IPS-18c (cell line): ENCODE measurements around the gene PRKAR1B.

Experiments
- H3K4me3 ChIP-seq: 2 replicates; pipeline ENCODE4 v1.7.0; 2013; ENCODE audit warnings: low read depth, mild to moderate bottlenecking, low read length, moderate library complexity; ENCODE audit not compliant: insufficient read depth
- H3K9me3 ChIP-seq: one replicate; pipeline ENCODE4 v1.6.1; 2013; ENCODE audit warnings: mild to moderate bottlenecking, low read length, moderate library complexity; ENCODE audit not compliant: control insufficient read depth, insufficient read depth

The PRKAR1B gene

DNA sequence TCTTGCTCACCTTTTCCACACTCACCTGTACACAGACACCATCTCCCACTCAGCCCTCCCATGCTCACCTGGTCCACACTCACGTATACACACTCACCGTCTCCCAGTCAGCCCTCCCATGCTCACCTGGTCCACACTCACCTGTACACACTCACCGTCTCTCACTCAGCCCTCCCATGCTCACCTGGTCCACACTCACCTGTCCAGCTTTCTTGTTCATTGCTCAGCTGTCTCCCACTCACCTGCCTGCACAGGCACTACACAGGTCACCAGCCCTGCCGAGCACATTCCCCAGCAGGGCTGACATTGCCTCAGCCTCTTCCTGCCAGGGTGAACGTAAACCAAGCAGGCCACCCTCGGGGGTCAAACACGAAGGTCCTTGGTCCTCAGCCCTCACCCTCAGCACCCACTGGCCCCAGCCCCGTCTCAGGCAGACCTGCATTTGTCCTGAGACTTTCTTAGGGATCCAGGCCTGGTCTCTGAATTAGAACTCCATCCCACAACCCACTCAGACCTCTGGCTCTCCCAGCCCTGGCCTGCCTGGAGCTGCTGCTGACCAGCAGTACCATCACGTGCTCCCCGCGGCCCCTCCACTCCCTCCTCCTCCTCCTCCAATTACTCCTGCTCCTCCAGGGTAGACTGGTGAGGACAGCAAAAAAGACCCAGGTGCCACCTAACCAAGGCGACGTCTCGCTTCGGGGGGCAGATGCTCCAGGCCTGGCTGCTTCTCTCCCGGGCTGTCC is 13.4 kb downstream of the PRKAR1B start:
- Histone ChIP-seq H3K9me3 (peaks cover 2% of the 10 kb centered on the region), H3K4me3 (no peak overlapping the region)

GRCh38 chr7:713139-713457 is 14.0 kb downstream of the PRKAR1B start:
- H3K9me3 ChIP-seq, result peaks cover 2% of the 10 kb centered on the region

GRCh38 chr7:712381-713138 is 14.5 kb downstream of the PRKAR1B start:
- Histone ChIP-seq H3K4me3 (peak overlapping the region; percentile 40), H3K9me3 (peaks cover 2% of the 10 kb centered on the region)

More at GRCh38 chr7:713139-713457, 14.0 kb downstream of the PRKAR1B start:
- 0 out of 2 replicates have a peak overlapping the region, but pooled peaks have one; percentile 3 for H3K4me3 ChIP-seq

GRCh38 chr7:711922-712380 is 15.1 kb downstream of the PRKAR1B start:
- peaks cover 2% of the 10 kb centered on the region for H3K9me3 ChIP-seq
- peak overlapping the region; percentile 40 for H3K4me3 ChIP-seq

DNA sequence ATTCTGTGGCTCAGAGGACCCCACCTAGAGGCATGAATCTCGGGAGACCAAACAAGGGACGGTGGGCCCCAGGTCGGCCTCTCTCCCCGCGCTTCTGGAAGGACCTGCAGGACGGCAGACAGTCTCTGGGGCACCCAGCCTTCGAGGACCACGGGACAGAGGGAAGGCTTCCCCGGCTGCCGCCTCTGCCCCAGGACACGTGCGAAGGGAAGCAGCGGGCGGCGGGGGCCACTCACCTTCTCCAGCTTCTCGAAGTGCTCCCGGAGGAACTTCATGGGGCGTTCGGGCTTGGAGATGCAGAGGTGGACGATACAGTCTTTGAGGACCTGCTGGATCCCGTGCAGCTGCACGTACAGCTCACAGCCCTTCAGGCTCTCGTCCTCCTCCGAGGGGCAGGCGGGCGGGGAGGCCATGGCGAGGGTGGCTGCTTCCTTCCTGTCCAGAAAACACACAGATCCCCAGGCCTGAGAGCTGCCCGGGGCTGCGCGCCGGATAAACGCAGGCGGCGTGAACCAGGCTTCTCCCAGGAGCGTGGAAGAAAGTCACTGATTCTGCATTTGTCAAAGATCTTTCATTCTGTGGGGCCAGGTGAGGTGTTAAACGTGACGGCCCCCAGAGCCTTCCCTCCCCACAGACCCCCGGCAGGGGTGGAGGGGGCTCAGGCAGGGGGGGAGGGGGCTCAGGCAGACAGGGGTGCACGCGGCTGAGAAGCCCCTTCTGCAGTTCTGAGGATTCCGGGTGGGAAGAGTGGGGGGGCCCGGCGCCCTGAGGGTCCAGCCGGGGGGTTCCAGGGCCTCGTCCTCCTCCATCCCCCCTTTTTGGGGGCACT is 15.8 kb downstream of the PRKAR1B start:
- Histone ChIP-seq H3K9me3 (peaks cover 2% of the 10 kb centered on the region), H3K4me3 (peak overlapping the region; percentile 40; the same call in 1 of the 2 replicates)

DNA sequence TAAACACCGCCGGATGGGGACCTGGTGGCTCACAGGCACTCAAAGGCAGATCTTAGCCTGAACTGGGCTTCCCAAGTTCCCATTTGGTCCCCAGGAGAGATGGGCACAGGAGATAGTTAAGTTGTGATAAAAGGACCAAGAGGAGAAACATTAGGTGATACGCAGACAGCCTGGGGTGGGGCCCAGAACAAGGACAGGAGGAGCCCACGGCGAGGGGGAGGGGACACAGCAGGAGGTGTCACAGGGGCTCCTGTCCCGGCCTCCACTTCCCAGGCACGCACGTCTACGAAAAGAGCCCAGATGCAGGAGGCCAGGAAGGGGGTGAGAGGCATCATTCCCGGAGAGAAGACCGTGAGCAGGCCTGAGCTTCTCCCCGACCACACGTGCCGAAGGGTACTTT is 16.9 kb downstream of the PRKAR1B start:
- H3K9me3 ChIP-seq, result peaks cover 2% of the 10 kb centered on the region
- H3K4me3 ChIP-seq, result no peak overlapping the region

- Histone ChIP-seq H3K9me3 (peaks cover 4% of the 10 kb centered on the region), H3K4me3 (no peak overlapping the region)
These were observed 19.6 kb downstream of the PRKAR1B start for GRCh38 chr7:707296-708000.

DNA sequence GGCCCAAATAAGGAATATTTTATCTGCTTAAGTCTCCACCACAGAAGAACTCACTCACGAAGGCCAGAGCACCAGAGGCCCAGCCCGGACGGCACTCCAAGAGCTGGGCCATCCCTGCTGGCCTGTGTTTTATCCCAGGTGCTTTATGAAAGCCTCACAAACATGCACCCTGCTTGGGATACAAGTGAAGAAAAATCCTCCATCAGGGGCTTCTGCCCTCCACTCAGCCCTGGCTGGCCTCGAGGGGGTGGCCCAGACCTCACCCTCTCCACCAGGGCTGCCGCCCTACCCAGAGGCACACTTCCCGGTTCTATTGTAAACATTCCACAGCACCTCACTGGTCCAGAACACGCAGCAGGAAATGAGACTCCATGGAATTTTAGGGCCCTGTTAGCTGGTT is 20.4 kb downstream of the PRKAR1B start:
- peaks cover 4% of the 10 kb centered on the region for H3K9me3 ChIP-seq
- H3K4me3 ChIP-seq, result no peak overlapping the region

DNA sequence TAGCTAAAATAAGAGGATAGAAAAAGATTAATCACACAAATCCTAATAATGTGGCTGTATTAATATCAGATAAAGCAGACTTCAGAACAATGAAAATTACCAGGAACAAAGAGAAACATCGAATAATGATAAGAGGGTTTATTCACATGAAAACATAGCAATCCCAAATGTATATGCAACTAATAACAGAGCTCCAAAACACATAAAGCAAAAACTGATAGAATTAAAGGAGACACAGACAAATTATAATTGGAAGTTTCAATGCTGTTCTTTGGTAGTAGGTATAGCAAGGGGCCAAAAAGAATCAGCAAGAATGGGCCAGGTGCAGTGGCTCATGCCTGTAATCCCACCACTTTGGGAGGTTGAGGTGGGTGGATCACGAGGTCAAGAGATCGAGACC is 24.0 kb downstream of the PRKAR1B start:
- Histone ChIP-seq H3K4me3 (no peak overlapping the region), H3K9me3 (peaks cover 2% of the 10 kb centered on the region)

GRCh38 chr7:701086-701671 is 25.9 kb downstream of the PRKAR1B start:
- H3K9me3 ChIP-seq, result peaks cover 2% of the 10 kb centered on the region
- H3K4me3 ChIP-seq, result no peak overlapping the region

DNA sequence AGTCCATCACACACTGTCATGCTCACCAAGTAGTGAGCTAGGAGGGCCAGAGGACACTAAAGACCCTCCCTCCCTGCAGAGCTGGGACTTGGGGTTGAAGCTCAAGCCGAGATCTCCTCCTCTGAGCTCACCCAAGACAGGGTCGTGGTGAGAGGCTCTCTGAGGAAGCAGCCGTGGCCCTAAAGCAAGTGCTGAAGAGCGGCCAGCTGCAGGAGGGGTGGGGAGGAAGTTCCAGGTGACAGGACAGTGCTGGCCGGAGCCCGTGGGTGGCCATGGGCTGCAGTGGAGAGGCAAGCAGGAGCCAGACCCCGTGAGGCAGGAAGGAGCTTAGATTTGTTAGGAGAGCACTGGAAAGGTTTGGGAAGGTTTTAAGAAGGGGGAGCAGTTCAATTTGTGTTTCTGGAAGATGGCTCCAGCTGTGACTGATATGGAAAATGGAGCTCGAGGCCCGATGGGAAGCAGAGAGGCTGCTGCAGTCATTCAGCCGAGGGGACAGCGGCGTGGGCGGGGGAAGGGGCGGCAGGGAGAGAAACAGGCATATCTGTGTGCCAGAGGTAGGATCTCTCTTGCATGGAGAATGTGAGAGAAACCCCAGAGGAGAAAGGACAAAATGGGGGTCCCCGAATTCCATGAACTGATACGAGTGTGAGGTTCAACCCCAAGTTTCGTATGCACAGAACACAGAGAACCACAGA is 27.5 kb downstream of the PRKAR1B start:
- peaks cover 1% of the 10 kb centered on the region for H3K9me3 ChIP-seq
- H3K4me3 ChIP-seq, result no peak overlapping the region

DNA sequence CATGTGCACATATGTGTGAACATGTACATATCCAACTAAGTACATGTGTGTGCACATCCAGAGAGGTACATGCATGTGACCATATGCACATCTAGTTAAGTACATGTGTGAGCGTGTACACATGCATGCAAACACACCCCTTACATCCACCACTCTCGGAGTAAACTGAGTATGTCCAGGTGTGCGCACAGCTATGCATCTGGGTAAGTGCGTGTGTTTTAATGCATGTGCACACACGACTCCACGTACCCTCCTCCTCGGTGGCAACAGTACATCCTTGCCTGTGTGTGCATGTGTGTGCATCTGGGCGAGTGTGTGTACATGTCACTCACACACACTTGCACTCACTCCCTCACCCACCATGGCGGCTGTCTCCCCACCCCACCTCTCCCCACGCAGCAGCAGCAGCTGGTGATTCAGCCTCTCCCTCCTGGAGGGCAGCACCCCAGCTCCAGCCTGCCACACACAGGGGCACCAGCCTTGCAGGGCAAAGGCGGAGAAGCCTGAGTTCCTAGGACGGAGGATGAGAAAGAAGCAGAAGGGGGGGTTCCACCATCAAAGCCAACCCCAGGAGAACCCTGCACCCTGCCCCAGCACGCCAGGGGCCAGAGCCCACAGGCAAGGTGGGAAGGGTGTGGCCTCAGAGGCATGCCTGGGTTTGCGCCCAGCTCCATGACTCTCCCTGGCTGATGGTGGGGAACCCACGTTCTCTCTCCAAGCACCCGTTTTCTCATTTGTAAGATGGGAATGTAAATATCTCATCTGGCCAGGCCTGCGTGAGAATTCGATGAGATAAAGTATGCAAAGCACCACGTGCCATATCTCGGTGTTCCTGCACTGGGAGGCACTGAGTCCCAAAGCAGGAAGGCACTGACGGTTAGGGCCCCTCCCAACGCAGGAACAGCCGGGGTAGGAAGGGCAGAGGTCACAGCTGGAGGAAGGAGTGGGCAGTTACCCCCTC is 28.3 kb downstream of the PRKAR1B start:
- Histone ChIP-seq H3K9me3 (no peaks in the 10 kb centered on the region), H3K4me3 (no peak overlapping the region)

GRCh38 chr7:696812-697551 is 30.1 kb downstream of the PRKAR1B start:
- Histone ChIP-seq H3K4me3 (no peak overlapping the region), H3K9me3 (no peaks in the 10 kb centered on the region)

DNA sequence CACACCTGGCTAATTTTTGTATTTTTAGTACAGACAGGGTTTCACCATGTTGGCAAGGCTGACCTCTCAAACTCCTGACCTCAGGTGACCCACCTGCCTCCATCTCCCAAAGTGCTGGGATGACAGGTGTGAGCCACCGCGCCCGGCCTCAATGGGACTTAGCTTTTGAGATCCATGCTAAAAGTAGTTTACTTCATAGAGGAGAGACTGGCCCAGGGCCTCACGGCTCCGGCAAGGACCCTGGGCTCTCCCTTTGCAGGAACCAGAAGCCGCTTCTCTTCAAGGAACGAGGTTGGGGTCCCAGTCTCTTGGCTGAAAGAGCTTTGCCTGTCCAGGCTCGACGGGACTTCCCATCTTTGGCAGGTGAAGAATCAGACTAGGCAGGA is 30.7 kb downstream of the PRKAR1B start:
- Histone ChIP-seq H3K4me3 (no peak overlapping the region), H3K9me3 (no peaks in the 10 kb centered on the region)

GRCh38 chr7:693280-693679 is 33.8 kb downstream of the PRKAR1B start:
- Histone ChIP-seq H3K9me3 (no peaks in the 10 kb centered on the region), H3K4me3 (no peak overlapping the region)
